IPS DF 4.7 (cell line): ENCODE results near the gene CNOT6L.
"Not testable (repeated sequence)": the region's sequence is repeated elsewhere in the genome, so short reads cannot be mapped to it uniquely, and the experiment has no call there.

Experiments used
- DNase-seq: peaks from one replicate; pipeline ENCODE4 v3.0.0-alpha.2; 2013; ENCODE audit warnings: low spot score; ENCODE audit errors: extremely low read depth

Gene CNOT6L

GRCh38 chr4:77782102-77782835 lies 36.9 kb downstream of the CNOT6L start:
- DNase-seq, result no peak

GRCh38 chr4:77780762-77781161 lies 38.4 kb downstream of the CNOT6L start:
- DNase-seq, result not testable (repeated sequence)

GRCh38 chr4:77777135-77777807 lies 41.9 kb downstream of the CNOT6L start:
- DNase-seq, result no peak

GRCh38 chr4:77776182-77777134 lies 42.7 kb downstream of the CNOT6L start:
- no peak for DNase-seq

GRCh38 chr4:77773101-77773500 lies 46.1 kb downstream of the CNOT6L start:
- no peak for DNase-seq

- DNase-seq, result no peak
Measured at GRCh38 chr4:77771566-77771965, 47.6 kb downstream of the CNOT6L start.

GRCh38 chr4:77765720-77766119 lies 53.4 kb downstream of the CNOT6L start:
- DNase-seq, result no peak

GRCh38 chr4:77762531-77762930 lies 56.6 kb downstream of the CNOT6L start:
- no peak for DNase-seq

- DNase-seq, result no peak
Measured at GRCh38 chr4:77761595-77761994, 57.6 kb downstream of the CNOT6L start.

GRCh38 chr4:77758804-77759203 lies 60.4 kb downstream of the CNOT6L start:
- DNase-seq, result no peak

- DNase-seq, result no peak
Measured at GRCh38 chr4:77751764-77752163, 67.4 kb downstream of the CNOT6L start.

GRCh38 chr4:77745792-77746191 lies 73.4 kb downstream of the CNOT6L start:
- no peak for DNase-seq

GRCh38 chr4:77742054-77742453 lies 77.1 kb downstream of the CNOT6L start:
- no peak for DNase-seq

- DNase-seq, result no peak
Measured at GRCh38 chr4:77740480-77740879, 78.7 kb downstream of the CNOT6L start.

- DNase-seq, result no peak
Measured at GRCh38 chr4:77734928-77735327, 84.2 kb downstream of the CNOT6L start.

GRCh38 chr4:77731656-77732055 lies 87.5 kb downstream of the CNOT6L start:
- no peak for DNase-seq

- DNase-seq, result no peak
Measured at GRCh38 chr4:77728420-77728819, 90.7 kb downstream of the CNOT6L start.

GRCh38 chr4:77721073-77721472 lies 98.1 kb downstream of the CNOT6L start:
- no peak for DNase-seq

GRCh38 chr4:77718500-77718899 lies 100.7 kb downstream of the CNOT6L start:
- not testable (repeated sequence) for DNase-seq

GRCh38 chr4:77715414-77716290 lies 103.5 kb downstream of the CNOT6L start:
- DNase-seq, result no peak

GRCh38 chr4:77714514-77714913 lies 104.7 kb downstream of the CNOT6L start:
- no peak for DNase-seq
